GM10847 (cell line): Measurements from ENCODE around the gene LRRC26.

Experiments
- POLR2A ChIP-seq: IDR thresholded peaks from 2 replicates; pipeline ENCODE4 v1.6.1; 2011; ENCODE audit not compliant: insufficient read length; ENCODE audit errors: extremely low read depth

The LRRC26 gene

GRCh38 chr9:137145731-137146526 is 23.9 kb downstream of the LRRC26 start:
- no peak for TF ChIP-seq POLR2A

DNA sequence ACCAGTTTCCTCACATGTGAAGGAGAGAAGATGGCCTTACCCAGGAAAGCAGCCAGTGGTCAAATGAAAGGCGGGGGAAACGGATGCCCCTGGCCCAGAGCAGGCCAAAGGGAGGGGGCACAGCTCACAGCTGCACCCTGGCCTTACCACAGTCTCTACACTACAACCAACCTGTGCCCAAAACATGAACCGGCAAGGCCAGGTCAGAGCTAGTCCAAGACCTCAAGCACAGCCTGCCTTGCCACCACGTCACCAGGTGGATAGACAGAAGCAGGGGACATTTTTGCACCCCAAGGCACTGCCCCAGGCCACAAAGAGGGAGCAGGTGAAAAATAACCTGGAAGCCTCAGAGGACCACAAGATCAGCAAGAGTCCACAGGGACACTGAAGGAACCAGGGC is 26.4 kb downstream of the LRRC26 start:
- no peak for TF ChIP-seq POLR2A

GRCh38 chr9:137141976-137142936 is 27.6 kb downstream of the LRRC26 start:
- TF ChIP-seq POLR2A, result no peak

- TF ChIP-seq POLR2A, result no peak
Measured at GRCh38 chr9:137141050-137141810, 28.6 kb downstream of the LRRC26 start.

- no peak for TF ChIP-seq POLR2A
Measured at GRCh38 chr9:137140151-137141012, 29.5 kb downstream of the LRRC26 start.

GRCh38 chr9:137139468-137140150 is 30.2 kb downstream of the LRRC26 start:
- no peak for TF ChIP-seq POLR2A

GRCh38 chr9:137138722-137139467 is 31.0 kb downstream of the LRRC26 start, which contains the start of gene GRIN1:
Gene GRIN1 (plus strand): TSS chr9:137139154. CDS start chr9:137139487, 333 bp downstream.
- TF ChIP-seq POLR2A, result no peak

GRCh38 chr9:137138058-137138721 is 31.7 kb downstream of the LRRC26 start:
- TF ChIP-seq POLR2A, result no peak

GRCh38 chr9:137136881-137137607 is 32.8 kb downstream of the LRRC26 start:
- TF ChIP-seq POLR2A, result no peak

DNA sequence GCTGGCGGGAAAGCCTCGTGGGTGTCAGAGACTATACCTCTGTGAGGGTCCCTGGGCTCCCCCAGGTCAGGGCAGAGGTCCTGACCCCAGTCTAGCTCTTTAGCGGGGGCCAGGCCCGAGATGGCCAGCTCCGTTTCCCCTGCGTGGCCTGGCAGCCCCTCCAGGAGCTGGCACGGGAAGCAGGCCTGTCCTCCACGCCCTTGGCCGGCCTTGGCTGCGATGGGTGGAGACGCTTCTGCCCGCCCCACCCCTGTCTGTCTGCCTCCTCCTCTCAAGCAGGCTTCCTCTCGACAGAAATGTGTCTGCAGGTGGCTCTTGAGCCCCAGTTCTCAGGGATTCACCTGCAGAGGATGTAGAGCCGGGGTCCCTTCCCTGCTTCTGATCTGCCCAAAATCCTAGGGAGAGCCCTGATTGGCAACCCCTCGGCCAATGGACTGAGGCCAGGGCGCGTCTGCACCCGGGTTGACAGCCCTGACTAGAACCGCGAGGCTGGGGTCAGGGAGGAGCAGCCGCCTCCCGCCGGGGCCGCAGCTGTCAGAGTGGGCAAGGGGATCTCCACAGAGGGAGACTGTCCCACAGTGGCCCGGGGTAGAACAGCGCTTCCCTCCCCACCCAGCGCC is 33.5 kb downstream of the LRRC26 start:
- no peak for TF ChIP-seq POLR2A

- no peak for TF ChIP-seq POLR2A
Measured at GRCh38 chr9:137134191-137134590, 35.7 kb downstream of the LRRC26 start.
